Measurements from ENCODE around the gene ZBTB8B. TPM values are rescaled to one million over a fixed set of nuclear protein-coding genes. Genes with fewer than 3 reads are reported as not detected.
A peak's percentile ranks its signal among the peaks of the same experiment; 100 is the strongest.

ZBTB8B gene
- total RNA-seq, 1 donor from 2014 or later, result 0.92 TPM

GRCh38 chr1:32464191-32464715 is 619 bp upstream of the ZBTB8B start:
- Mint-ChIP-seq H3K4me1 (ENCODE audit: unreplicated experiment) (peaks cover 8% of the 10 kb centered on the region), H3K9me3 (ENCODE audit: unreplicated experiment) (no peaks in the 10 kb centered on the region), H3K36me3 (ENCODE audit: low read depth, unreplicated experiment) (peaks cover 6% of the 10 kb centered on the region), H3K4me3 (ENCODE audit: unreplicated experiment) (peak overlapping the region; percentile 96), H3K27ac (ENCODE audit: unreplicated experiment) (no peak overlapping the region), H3K27me3 (ENCODE audit: unreplicated experiment) (no peaks in the 10 kb centered on the region)
- TF ChIP-seq, protein P1, sequence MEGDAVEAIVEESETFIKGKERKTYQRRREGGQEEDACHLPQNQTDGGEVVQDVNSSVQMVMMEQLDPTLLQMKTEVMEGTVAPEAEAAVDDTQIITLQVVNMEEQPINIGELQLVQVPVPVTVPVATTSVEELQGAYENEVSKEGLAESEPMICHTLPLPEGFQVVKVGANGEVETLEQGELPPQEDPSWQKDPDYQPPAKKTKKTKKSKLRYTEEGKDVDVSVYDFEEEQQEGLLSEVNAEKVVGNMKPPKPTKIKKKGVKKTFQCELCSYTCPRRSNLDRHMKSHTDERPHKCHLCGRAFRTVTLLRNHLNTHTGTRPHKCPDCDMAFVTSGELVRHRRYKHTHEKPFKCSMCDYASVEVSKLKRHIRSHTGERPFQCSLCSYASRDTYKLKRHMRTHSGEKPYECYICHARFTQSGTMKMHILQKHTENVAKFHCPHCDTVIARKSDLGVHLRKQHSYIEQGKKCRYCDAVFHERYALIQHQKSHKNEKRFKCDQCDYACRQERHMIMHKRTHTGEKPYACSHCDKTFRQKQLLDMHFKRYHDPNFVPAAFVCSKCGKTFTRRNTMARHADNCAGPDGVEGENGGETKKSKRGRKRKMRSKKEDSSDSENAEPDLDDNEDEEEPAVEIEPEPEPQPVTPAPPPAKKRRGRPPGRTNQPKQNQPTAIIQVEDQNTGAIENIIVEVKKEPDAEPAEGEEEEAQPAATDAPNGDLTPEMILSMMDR (IDR thresholded peaks at IDR 0.05; ENCODE audit: unreplicated experiment), result no peak
- peak; percentile 7 for DNase-seq (ENCODE audit: low spot score)

GRCh38 chr1:32465578-32465933 is 684 bp downstream of the ZBTB8B start:
- H3K4me3 Mint-ChIP-seq (ENCODE audit: unreplicated experiment), result peak overlapping the region; percentile 90
- H3K27me3 Mint-ChIP-seq (ENCODE audit: unreplicated experiment), result no peaks in the 10 kb centered on the region
- no peaks in the 10 kb centered on the region for H3K9me3 Mint-ChIP-seq (ENCODE audit: unreplicated experiment)
- no peak overlapping the region for H3K27ac Mint-ChIP-seq (ENCODE audit: unreplicated experiment)
- DNase-seq (ENCODE audit: low spot score), result no peak
- TF ChIP-seq, protein P1 (IDR thresholded peaks at IDR 0.05; ENCODE audit: unreplicated experiment), result no peak
- H3K4me1 Mint-ChIP-seq (ENCODE audit: unreplicated experiment), result peaks cover 8% of the 10 kb centered on the region
- peaks cover 3% of the 10 kb centered on the region for H3K36me3 Mint-ChIP-seq (ENCODE audit: low read depth, unreplicated experiment)

DNA sequence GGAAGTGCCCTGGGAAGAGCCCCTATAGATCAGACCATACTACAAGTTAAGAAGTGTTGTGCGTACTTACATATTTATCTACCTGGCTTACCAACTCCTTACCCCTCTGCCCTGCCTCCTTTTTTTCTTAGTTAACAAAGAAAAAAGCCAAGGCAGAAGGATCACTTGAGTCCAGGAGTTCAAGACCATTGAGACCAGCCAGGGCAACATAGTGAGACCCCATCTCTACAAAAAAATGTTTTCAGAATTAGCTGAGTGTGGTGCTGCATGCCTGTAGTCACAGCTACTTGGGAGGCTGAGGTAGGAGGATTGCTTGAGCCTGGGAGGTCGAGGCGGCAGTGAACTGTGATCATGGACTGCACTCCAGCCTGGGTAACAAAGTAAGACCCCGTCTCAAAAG is 1.9 kb downstream of the ZBTB8B start:
- Mint-ChIP-seq H3K9me3 (ENCODE audit: unreplicated experiment) (no peaks in the 10 kb centered on the region), H3K4me3 (ENCODE audit: unreplicated experiment) (no peak overlapping the region), H3K4me1 (ENCODE audit: unreplicated experiment) (peaks cover 8% of the 10 kb centered on the region), H3K27me3 (ENCODE audit: unreplicated experiment) (no peaks in the 10 kb centered on the region), H3K36me3 (ENCODE audit: low read depth, unreplicated experiment) (peaks cover 3% of the 10 kb centered on the region), H3K27ac (ENCODE audit: unreplicated experiment) (no peak overlapping the region)
- TF ChIP-seq, protein P1 (IDR thresholded peaks at IDR 0.05; ENCODE audit: unreplicated experiment), result no peak
- no peak for DNase-seq (ENCODE audit: low spot score)

- no peak overlapping the region for H3K27ac Mint-ChIP-seq (ENCODE audit: unreplicated experiment)
- no peaks in the 10 kb centered on the region for H3K9me3 Mint-ChIP-seq (ENCODE audit: unreplicated experiment)
- peaks cover 3% of the 10 kb centered on the region for H3K36me3 Mint-ChIP-seq (ENCODE audit: low read depth, unreplicated experiment)
- DNase-seq (ENCODE audit: low spot score), result no peak
- H3K4me1 Mint-ChIP-seq (ENCODE audit: unreplicated experiment), result peaks cover 8% of the 10 kb centered on the region
- H3K27me3 Mint-ChIP-seq (ENCODE audit: unreplicated experiment), result no peaks in the 10 kb centered on the region
- no peak overlapping the region for H3K4me3 Mint-ChIP-seq (ENCODE audit: unreplicated experiment)
- TF ChIP-seq, protein P1 (IDR thresholded peaks at IDR 0.05; ENCODE audit: unreplicated experiment), result no peak
Observed at GRCh38 chr1:32468791-32469190, 3.9 kb downstream of the ZBTB8B start.

- Mint-ChIP-seq H3K27me3 (ENCODE audit: unreplicated experiment) (no peaks in the 10 kb centered on the region), H3K4me1 (ENCODE audit: unreplicated experiment) (peaks cover 3% of the 10 kb centered on the region), H3K36me3 (ENCODE audit: low read depth, unreplicated experiment) (peaks cover 3% of the 10 kb centered on the region), H3K27ac (ENCODE audit: unreplicated experiment) (no peak overlapping the region), H3K4me3 (ENCODE audit: unreplicated experiment) (no peak overlapping the region), H3K9me3 (ENCODE audit: unreplicated experiment) (no peaks in the 10 kb centered on the region)
- DNase-seq (ENCODE audit: low spot score), result no peak
- TF ChIP-seq, protein P1 (IDR thresholded peaks at IDR 0.05; ENCODE audit: unreplicated experiment), result no peak
Observed at GRCh38 chr1:32470431-32470830, 5.6 kb downstream of the ZBTB8B start.

Data from endothelial cell (in vitro differentiated cells).